A673 (cell line): ENCODE measurements around the gene CIAO3. TPM values are rescaled to one million over a fixed set of nuclear protein-coding genes. Genes with fewer than 3 reads are reported as not detected.

Source experiments
- BruUV-seq: library from RNA; stranded (reverse); fragments of 400-500 nt; replicated peaks from 2 replicates; lab custom pipeline; 2021; lab: Mats Ljungman, UMichigan
- CTCF ChIA-PET: fragments of 300-600 bp; sonication (Branson Sonifier 250); formaldehyde crosslinking; loops from one replicate; lab custom pipeline; 2022; ENCODE audit warnings: antibody characterized with exemption; lab: Charles Lee
- POLR2A ChIA-PET: fragments of 300-600 bp; sonication (Branson Sonifier 250); formaldehyde crosslinking; loops from one replicate; lab custom pipeline; 2022; ENCODE audit warnings: antibody characterized with exemption; ENCODE audit not compliant: low non-redundant PET; lab: Charles Lee
- DNase-seq: peaks from one replicate; pipeline ENCODE4 v3.0.0-alpha.2; 2015; ENCODE audit warnings: low spot score
- H3K27ac ChIP-seq: fragments of 200-600 bp; sonication (generic); 2 replicates; pipeline ENCODE4 v1.5.1; 2016; ENCODE audit warnings: mixed run types, low read depth, mild to moderate bottlenecking, mixed read lengths, antibody characterized with exemption, low read length; ENCODE audit not compliant: poor library complexity, severe bottlenecking
- H3K27me3 ChIP-seq: fragments of 200-600 bp; sonication (generic); replicated peaks from 2 replicates; pipeline ENCODE4 v1.6.1; 2017; ENCODE audit warnings: mixed run types, low read depth, mild to moderate bottlenecking, mixed read lengths, antibody characterized with exemption, low read length; ENCODE audit not compliant: insufficient read depth, poor library complexity
- H3K36me3 ChIP-seq: fragments of 200-600 bp; sonication (generic); 2 replicates; pipeline ENCODE4 v1.6.1; 2016; ENCODE audit warnings: mixed run types, mild to moderate bottlenecking, mixed read lengths, antibody characterized with exemption, low read length; ENCODE audit not compliant: insufficient read depth, poor library complexity, severe bottlenecking
- H3K4me1 ChIP-seq: fragments of 200-600 bp; sonication (generic); 2 replicates; pipeline ENCODE4 v1.6.1; 2017; ENCODE audit warnings: mixed run types, mild to moderate bottlenecking, mixed read lengths, antibody characterized with exemption, low read length; ENCODE audit not compliant: insufficient read depth, poor library complexity, severe bottlenecking
- H3K4me3 ChIP-seq: fragments of 200-600 bp; sonication (generic); 2 replicates; pipeline ENCODE4 v1.5.1; 2016; ENCODE audit warnings: low read depth, mixed run types, mild to moderate bottlenecking, mixed read lengths, low read length; ENCODE audit not compliant: poor library complexity, severe bottlenecking
- H3K9me3 ChIP-seq: fragments of 200-600 bp; sonication (generic); 2 replicates; pipeline ENCODE4 v1.6.1; 2016; ENCODE audit warnings: mixed run types, low read depth, mild to moderate bottlenecking, mixed read lengths, antibody characterized with exemption, low read length; ENCODE audit not compliant: poor library complexity, severe bottlenecking
- CTCF ChIP-seq: fragments of 300-800, 200-600 bp; sonication (generic); conservative IDR thresholded peaks from 2 replicates; pipeline ENCODE4 v1.5.1; 2017; ENCODE audit warnings: low read depth, mild to moderate bottlenecking, antibody characterized with exemption, low read length, moderate library complexity, mixed read lengths
- EZH2 ChIP-seq: fragments of 200-600 bp; sonication (generic); IDR thresholded peaks from 2 replicates; pipeline ENCODE4 v1.6.1; 2017; ENCODE audit warnings: borderline replicate concordance, low read depth, mild to moderate bottlenecking, mixed read lengths, antibody characterized with exemption, low read length; ENCODE audit not compliant: poor library complexity, severe bottlenecking
- intact Hi-C: fragments of 100-400 bp; cut with micrococcal nuclease; formaldehyde crosslinking; loops from one replicate; pipeline ENCODE4 v1.10.0; 2022; ENCODE audit not compliant: unreplicated experiment
- total RNA-seq: library from RNA; stranded (reverse); gene quantifications from 2 replicates; pipeline ENCODE4 v1.2.3, GENCODE V29; 2021

The CIAO3 gene
- total RNA-seq, 1 experiment from 2014 or later = 48.4 TPM

DNA sequence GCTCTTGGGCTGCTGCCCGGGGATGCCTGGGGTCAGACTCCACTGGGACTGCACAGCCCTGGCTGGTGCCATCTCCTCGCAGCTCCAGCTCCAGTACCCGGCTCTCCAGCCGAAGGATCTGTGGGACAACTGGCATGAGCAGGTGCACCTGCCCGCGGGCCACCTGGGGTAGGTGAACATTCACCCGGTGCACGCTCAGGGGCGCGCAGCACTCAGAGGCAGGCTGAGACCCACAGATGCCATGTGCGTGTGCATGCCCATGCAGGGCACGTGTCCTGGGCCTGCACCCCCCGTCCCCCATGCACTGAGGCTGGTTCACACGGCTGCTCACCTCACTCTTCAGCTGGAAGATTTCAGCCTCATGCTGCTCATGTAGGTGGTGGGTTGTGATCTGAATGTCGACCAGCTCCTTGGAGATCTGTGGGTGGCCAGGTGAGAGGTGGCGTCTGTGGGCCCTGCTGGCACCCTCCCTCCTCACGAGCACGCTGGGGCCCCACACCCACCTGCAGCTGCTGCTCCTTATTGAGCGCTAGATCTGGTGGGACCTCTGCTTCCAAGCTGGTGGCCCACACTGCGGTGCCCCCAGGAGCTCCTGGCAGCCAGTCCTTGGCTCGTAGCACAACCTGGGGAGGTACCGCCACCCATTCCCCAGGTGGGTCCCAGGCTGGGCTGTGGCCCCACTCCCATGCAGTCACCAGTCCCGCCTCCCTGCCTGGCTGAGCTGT is 15.2 kb downstream of the CIAO3 start:
- Histone ChIP-seq H3K36me3 (no peaks in the 10 kb centered on the region), H3K4me3 (no peak overlapping the region), H3K27me3 (no peaks in the 10 kb centered on the region), H3K9me3 (no peaks in the 10 kb centered on the region), H3K27ac (no peak overlapping the region), H3K4me1 (peaks cover 10% of the 10 kb centered on the region)
- intact Hi-C loops = no loop called here
- no TSS peak for BruUV-seq
- ChIA-PET CTCF (interaction anchor here (0.6 kb wide), 1 partner anchor 74 kb away, joined by 3 read pairs; no protein-coding TSS in a partner anchor), POLR2A (no interaction called here)
- no peak for DNase-seq
- TF ChIP-seq CTCF = no peak
- TF ChIP-seq EZH2 = no peak

DNA sequence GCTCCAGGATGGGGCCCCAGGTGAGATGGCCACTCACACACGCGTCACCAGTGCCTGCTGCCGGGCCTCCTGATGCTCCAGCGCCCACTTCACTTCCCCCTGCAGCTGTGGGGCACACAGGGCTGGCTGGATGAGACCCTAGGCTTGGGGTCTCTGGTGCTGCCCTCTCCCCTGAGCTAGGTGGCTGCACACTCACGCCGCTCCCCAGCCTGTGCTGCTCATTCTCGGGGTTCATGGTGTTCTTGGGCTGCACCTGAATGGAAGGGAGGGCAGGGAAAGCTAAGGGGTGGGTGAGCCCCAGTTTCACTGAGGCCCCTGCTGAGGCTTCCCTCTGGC is 15.8 kb downstream of the CIAO3 start:
- no peak for DNase-seq
- POLR2A ChIA-PET = no interaction called here
- TF ChIP-seq EZH2 (no peak), CTCF (no peak)
- intact Hi-C loops = no loop called here
- Histone ChIP-seq H3K4me1 (peaks cover 15% of the 10 kb centered on the region), H3K4me3 (no peak overlapping the region), H3K27ac (no peak overlapping the region), H3K9me3 (no peaks in the 10 kb centered on the region), H3K36me3 (no peaks in the 10 kb centered on the region), H3K27me3 (no peaks in the 10 kb centered on the region)
- BruUV-seq = no TSS peak
- CTCF ChIA-PET = interaction anchor here (0.6 kb wide), 1 partner anchor 29 kb away, joined by 3 read pairs; no protein-coding TSS in a partner anchor

DNA sequence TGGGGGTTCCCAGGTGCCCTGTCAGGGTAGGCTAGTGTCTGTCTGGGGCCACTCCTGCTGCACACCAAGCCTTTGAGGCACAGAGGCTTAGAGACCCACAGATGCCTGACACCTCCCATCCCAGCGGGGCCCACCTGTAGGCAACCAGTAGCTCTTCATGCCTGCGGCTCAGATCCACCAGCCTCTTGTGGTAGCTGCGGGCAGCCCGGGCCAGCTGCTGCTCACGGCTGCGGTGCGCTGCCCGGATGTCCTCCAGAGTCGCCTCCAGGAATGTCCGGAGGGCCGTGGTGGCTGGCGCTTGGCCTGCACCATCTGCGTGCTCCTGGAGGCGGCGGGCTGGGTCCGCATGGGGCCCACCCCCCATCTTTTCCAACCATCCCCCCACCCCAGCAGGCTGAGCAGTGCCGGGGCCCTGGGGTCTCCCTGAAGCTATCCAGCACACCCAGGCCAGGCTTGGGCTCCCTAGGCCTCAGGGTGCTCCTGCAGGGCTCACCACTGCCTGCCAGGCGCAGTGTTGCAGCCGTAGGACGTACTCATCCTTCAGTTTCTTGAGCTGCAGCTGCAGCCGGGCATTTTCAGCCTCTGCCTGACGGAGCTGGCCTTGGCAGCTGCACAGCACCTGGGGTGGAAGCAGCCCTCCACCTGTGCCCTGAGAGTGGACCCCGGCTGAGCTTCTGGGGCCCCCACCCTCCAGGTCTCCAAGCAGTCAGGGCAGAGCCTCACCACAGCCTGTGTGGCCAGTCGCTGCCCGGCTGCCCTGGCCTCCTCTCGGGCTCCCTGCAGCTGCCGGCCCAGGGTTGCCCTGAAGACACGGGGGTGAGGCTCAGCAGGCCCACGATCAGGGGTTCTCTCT is 16.4 kb downstream of the CIAO3 start:
- peaks cover 19% of the 10 kb centered on the region for H3K4me1 ChIP-seq
- ChIA-PET POLR2A (no interaction called here), CTCF (interaction anchor here (0.6 kb wide), 1 partner anchor 29 kb away, joined by 3 read pairs; no protein-coding TSS in a partner anchor)
- no peak for TF ChIP-seq EZH2
- no peak for TF ChIP-seq CTCF
- no peak overlapping the region for H3K4me3 ChIP-seq
- intact Hi-C loops = no loop called here
- no peaks in the 10 kb centered on the region for H3K9me3 ChIP-seq
- no peaks in the 10 kb centered on the region for H3K27me3 ChIP-seq
- BruUV-seq = no TSS peak
- no peaks in the 10 kb centered on the region for H3K36me3 ChIP-seq
- no peak for DNase-seq
- H3K27ac ChIP-seq = no peak overlapping the region
